Hepatocyte (in vitro differentiated cells): ENCODE results near the gene TPK1.

Experiments used
- EZH2 ChIP-seq: fragments of 200-600 bp; sonication (generic); IDR thresholded peaks from 2 replicates; pipeline ENCODE4 v1.6.1; 2016; ENCODE audit warnings: antibody characterized with exemption, mild to moderate bottlenecking, borderline replicate concordance
- EZH2phosphoT487 ChIP-seq: fragments of 200-600 bp; sonication (generic); IDR thresholded peaks from one replicate; pipeline ENCODE4 v1.6.1; 2018; ENCODE audit warnings: antibody characterized with exemption, mild to moderate bottlenecking, low read depth, moderate library complexity; ENCODE audit not compliant: unreplicated experiment, severe bottlenecking
- TF ChIP-seq, protein P1 (sequence below): fragments of 200-600 bp; sonication (generic); IDR thresholded peaks from 2 replicates; pipeline ENCODE4 v1.5.1; 2016; ENCODE audit warnings: antibody characterized with exemption, mild to moderate bottlenecking; ENCODE audit not compliant: poor library complexity

DNA sequence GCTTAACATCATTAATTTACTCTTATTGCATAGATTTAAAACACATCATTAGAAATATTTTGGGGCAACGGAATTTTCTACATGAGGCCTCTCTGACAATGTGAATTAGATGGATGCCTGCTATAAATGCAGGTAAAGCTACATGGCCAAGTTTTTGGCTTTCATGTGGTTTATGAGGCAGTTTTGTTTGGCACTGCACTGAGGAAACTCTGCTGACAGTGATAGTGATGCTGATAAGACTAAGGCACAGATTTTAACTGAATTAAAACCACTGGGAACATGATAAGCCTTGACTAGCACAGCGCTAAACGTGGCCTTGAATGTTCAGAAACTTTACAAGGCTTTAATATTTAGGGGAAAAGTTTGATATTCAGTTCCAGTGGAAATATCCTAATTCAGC lies 318.1 kb downstream of the TPK1 start:
- TF ChIP-seq, protein P1, sequence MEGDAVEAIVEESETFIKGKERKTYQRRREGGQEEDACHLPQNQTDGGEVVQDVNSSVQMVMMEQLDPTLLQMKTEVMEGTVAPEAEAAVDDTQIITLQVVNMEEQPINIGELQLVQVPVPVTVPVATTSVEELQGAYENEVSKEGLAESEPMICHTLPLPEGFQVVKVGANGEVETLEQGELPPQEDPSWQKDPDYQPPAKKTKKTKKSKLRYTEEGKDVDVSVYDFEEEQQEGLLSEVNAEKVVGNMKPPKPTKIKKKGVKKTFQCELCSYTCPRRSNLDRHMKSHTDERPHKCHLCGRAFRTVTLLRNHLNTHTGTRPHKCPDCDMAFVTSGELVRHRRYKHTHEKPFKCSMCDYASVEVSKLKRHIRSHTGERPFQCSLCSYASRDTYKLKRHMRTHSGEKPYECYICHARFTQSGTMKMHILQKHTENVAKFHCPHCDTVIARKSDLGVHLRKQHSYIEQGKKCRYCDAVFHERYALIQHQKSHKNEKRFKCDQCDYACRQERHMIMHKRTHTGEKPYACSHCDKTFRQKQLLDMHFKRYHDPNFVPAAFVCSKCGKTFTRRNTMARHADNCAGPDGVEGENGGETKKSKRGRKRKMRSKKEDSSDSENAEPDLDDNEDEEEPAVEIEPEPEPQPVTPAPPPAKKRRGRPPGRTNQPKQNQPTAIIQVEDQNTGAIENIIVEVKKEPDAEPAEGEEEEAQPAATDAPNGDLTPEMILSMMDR = no peak
- no peak for TF ChIP-seq EZH2
- no peak for TF ChIP-seq EZH2phosphoT487
